Fibroblast of lung (primary cell): ENCODE results near the gene TMEM178B.

Experiments
- EZH2 ChIP-seq: IDR thresholded peaks from 2 replicates; pipeline ENCODE4 v1.5.1; 2012; ENCODE audit warnings: low read length, control low read depth, mild to moderate bottlenecking; ENCODE audit errors: missing control alignments
- TF ChIP-seq, protein P1 (sequence below), 2 donors: IDR thresholded peaks in 1 of 2; conservative IDR thresholded peaks in 1 of 2; 1 replicate in 1 of 2; 2 replicates in 1 of 2; pipeline ENCODE4 v1.5.1; 2011 to 2012; ENCODE audit warnings: low read length in 2 of 2, control low read depth in 1 of 2, inconsistent platforms in 1 of 2, low read depth in 1 of 2, mild to moderate bottlenecking in 1 of 2

DNA sequence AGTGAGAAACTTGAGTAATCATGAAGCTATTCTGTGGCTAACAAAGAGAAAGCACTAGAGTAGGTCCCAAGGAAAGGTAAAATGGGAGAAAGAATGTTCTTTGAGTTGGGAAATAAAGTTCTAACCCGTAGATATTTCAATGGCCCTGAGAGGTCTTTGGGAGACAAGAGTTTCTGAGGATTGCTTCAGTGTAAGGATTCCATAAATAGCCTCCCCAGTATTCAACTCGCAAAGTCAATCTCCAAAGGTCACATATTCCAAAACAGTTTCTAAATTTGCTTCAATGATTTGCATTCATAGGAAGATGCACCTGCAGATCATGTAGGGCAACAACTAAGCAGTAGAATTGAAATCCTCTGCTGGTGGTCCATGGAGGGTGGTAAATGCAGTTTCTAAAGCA is 238.5 kb downstream of the TMEM178B start:
- TF ChIP-seq, protein P1, sequence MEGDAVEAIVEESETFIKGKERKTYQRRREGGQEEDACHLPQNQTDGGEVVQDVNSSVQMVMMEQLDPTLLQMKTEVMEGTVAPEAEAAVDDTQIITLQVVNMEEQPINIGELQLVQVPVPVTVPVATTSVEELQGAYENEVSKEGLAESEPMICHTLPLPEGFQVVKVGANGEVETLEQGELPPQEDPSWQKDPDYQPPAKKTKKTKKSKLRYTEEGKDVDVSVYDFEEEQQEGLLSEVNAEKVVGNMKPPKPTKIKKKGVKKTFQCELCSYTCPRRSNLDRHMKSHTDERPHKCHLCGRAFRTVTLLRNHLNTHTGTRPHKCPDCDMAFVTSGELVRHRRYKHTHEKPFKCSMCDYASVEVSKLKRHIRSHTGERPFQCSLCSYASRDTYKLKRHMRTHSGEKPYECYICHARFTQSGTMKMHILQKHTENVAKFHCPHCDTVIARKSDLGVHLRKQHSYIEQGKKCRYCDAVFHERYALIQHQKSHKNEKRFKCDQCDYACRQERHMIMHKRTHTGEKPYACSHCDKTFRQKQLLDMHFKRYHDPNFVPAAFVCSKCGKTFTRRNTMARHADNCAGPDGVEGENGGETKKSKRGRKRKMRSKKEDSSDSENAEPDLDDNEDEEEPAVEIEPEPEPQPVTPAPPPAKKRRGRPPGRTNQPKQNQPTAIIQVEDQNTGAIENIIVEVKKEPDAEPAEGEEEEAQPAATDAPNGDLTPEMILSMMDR (conservative IDR thresholded peaks at IDR 0.05 in 1 of 2, IDR thresholded peaks at IDR 0.05 in 1 of 2; ENCODE audit: low read depth in 1 of 2, low read length in 2 of 2): no peak
- no peak for TF ChIP-seq EZH2
